ENCODE results near the gene MPZL2.

GRCh38 chr11:118207079-118207478, 57.0 kb downstream of the MPZL2 start:
- TF ChIP-seq NANOG (IDR thresholded peaks at IDR 0.05; ENCODE audit: insufficient read depth, low read depth, low read length, poor library complexity, severe bottlenecking) (no peak), CHD2 (IDR thresholded peaks at IDR 0.05; ENCODE audit: low read length) (no peak), CTCF (IDR thresholded peaks at IDR 0.05; ENCODE audit: control extremely low read depth in 1 of 3, insufficient read depth in 1 of 3, low read depth in 1 of 3, low read length in 3 of 3) (no peak), MAFK (IDR thresholded peaks at IDR 0.05; ENCODE audit: low read depth, low read length) (no peak), RFX5 (IDR thresholded peaks at IDR 0.05; ENCODE audit: borderline replicate concordance, low read depth, low read length) (no peak), GTF2F1 (IDR thresholded peaks at IDR 0.05; ENCODE audit: borderline replicate concordance, low read depth, low read length) (no peak), RNF2 (IDR thresholded peaks at IDR 0.05; ENCODE audit: borderline replicate concordance, low read depth, low read length, missing control alignments, poor library complexity, severe bottlenecking) (no peak), ZNF274 (IDR thresholded peaks at IDR 0.05; ENCODE audit: borderline replicate concordance, extremely low read depth, low read length) (no peak), EZH2 (IDR thresholded peaks at IDR 0.05; ENCODE audit: low read depth, low read length, severe bottlenecking) (no peak), POLR2A (IDR thresholded peaks at IDR 0.05; ENCODE audit: control extremely low read depth in 1 of 2, low read depth in 2 of 2, low read length in 2 of 2) (no peak), GABPA (IDR thresholded peaks at IDR 0.05; ENCODE audit: borderline replicate concordance, insufficient read depth, low read length) (no peak)

Measured in H1 (cell line).